Left colon (tissue), 2 donors: ENCODE data around the gene SYNE2. TPM values are rescaled to one million over a fixed set of nuclear protein-coding genes. Genes with fewer than 3 reads are reported as not detected.

Experiments
- ATAC-seq: fragments of 200-7000 bp; cut with Tn5 transposase; one replicate; pipeline ENCODE4 v1.9.1; 2020; ENCODE audit warnings: mild to moderate bottlenecking, moderate library complexity
- DNase-seq, 2 donors: peaks; one replicate each; pipeline ENCODE4 v3.0.0-alpha.2; 2020
- intact Hi-C, 2 donors: fragments of 100-400 bp; cut with DNase I in 1 of 2; cut with micrococcal nuclease in 1 of 2; formaldehyde crosslinking; loops; one replicate each; pipeline versions ENCODE4 v1.11.2 to v1.14.0; 2022; cut with DNase I, micrococcal nuclease
- total RNA-seq, 2 donors: library from RNA; stranded (reverse); fragmentation: NEBNext Ultra II Directional; extraction: Animal tissue kit (Norgen Biotek cat#: 25700); gene quantifications; one replicate each; pipeline ENCODE4 v1.2.1, GENCODE V29; 2021
- donor health status: DM: no; HTN: no; CAD: no.
- donor health status: DM: yes; HTN: yes; CAD: no.

The SYNE2 gene
- total RNA-seq, 2 donors from 2014 or later, result 137 to 189 TPM

DNA sequence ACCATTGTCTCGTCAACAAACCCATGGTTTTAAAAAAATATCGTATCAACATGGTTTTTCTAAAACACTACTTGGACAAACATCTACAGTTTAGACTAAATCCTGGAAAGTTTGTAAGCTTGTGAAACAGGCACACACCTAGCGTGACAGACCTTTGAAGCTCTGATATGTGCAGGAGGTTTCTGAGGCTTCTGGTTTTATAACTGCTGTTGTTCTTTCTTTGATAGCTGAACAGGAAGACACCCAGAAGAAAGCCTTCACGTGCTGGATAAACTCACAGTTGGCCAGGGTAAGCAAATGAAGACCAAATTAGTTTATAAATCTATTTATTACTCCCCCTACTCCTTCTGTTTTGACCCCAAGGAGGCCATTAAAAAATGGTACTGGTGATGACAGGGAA is 87.6 kb downstream of the SYNE2 start:
- ATAC-seq (peak; percentile 57), DNase-seq (no peak)
- intact Hi-C loops, result no loop called here

DNA sequence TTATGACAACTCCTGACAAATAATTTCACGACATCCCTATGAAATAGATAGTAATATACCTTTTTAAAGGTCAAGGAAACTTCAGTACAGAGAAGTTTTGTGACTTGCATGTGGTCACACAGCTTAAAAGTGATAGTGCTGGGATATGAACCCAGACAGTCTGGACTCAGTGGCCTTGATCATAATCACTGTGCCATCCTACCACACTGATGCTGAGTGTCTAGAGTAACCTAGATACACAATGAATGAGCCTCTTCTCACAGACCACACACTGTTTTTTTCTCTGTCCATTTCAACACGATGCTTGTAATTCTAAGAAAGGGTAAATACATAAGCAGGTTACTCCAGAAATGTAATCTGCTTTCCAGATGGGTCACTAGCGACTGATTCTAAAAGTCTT is 88.2 kb downstream of the SYNE2 start:
- intact Hi-C loops, result no loop called here
- no peak for ATAC-seq

DNA sequence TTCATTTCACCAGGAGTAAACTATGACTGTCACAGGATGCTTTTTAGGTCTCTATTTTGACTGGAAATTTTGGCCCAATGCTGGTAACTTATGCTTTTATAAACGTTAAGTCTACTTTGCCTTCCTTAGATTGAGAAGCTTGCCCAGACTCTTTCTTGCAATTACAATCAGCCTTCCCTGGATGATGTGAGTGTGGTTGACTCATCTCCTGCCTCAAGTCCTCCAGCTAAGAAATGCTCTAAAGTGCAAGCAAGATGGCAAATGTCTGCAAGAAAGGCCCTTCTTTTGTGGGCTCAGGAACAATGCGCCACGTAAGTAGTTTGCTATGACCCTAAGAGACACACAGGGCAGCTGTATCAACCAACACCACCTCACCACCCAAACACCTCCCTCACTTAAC is 96.9 kb downstream of the SYNE2 start:
- ATAC-seq (no peak), DNase-seq (no peak)
- intact Hi-C loops, result no loop called here

More for the DNA sequence above, 88.2 kb downstream of the SYNE2 start:
- no peak for DNase-seq

DNA sequence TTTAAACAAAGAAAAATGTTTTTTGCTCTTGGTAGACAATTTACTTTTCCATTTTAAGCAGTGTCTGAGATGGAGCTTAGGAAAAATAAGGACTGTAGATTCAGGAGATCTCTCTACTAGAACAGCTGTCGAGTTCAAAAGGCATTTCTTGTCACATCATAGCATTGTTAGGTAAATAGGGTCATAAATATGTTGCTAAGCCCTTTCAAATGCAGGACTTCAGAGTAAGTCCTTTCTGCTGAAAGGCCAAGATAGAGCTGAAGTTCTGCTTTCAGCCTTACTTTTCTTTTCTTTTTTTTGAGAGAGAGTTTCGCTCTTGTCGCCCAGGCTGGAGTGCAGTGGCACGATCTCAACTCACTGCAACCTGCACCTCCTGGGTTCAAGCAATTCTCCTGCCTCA is 98.2 kb downstream of the SYNE2 start:
- ATAC-seq, result peak; percentile 32
- no peak for DNase-seq
- intact Hi-C loops, result no loop called here

DNA sequence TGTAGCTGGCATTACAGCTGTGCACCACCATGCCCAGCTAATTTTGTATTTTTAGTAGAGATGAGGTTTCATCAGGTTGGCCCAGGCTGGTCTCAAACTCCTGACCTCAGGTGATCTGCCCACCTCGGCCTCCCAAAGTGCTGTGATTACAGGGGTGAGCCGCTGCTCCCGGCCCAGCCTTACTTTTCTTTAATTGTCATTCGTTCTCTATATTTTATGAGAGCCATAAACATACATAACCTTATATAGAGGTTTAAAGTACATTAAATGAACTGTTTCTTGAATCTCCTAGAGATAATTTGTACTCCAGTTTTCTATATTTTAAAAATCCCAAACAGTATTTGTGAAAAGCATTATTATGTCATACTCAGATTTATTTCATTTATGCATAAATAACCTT is 98.6 kb downstream of the SYNE2 start:
- ATAC-seq (peak; percentile 87), DNase-seq (peak; percentile 29 to 36)
- intact Hi-C loops, result no loop called here

DNA sequence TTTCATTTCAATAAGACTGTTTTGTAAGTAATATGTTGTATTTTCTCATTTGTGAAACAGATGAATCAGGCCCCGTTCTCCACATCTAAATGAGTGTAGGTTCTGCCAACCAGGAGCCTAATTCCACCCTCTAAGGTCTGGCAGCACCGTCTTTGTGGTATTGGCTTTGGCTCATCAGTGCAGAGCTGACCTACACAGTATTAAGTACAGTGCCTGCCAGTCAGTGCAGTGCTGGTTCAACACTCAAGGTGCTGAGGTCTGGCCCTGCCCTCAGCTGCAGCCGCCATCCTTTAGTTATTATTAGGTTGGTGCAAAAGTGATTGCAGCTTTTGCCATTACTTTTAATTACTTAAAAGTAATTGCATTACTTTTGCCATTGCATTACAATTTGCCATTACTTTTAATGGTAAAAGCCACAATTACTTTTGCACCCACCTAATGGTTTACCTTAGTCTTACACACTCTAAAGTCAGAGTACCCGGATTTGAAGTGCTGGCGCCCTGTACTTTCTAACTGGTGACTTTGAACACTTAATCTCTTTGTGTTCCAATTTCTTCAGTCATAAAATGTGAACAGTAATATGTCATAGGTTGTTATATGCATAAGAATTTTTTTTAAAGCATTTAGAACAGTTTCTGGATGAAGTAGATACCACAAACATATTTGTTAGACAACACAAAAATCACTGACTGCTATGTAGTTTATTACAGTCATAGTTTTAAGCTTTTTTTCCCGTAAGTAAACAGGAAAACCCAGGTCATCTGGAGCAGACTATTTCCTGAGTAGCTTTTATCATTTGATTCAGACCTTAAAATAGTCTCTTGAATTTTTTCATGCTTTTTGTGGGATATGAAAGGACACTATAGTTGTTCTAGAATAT is 99.5 kb downstream of the SYNE2 start:
- ATAC-seq (peak; percentile 63), DNase-seq (no peak)
- intact Hi-C loops, result no loop called here

DNA sequence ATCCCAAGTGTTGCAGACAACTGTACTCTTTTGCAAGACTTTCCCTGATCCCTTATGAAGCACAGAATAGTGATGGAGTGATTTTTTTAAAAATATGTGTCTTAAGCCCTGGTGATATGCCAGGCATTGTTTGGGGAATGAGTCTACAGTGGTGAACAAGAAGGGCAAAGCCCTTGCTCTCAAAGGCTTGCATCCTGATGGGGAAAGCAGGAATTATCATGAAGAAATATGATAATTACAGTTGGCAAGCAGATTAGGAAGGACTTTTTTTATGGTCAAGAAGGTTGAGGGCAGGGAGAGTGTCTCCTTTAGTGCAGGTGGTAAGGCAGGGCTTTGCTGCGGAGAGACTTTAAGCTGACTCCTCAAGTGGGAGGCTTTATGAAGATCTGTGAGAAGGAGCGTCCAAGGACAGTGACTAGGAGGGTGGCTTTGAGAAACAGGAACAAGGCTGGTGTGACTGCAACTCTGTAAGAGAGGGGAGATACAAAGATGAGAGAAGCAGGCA is 100.2 kb downstream of the SYNE2 start:
- ATAC-seq, result peak; percentile 63
- DNase-seq, result no peak
- intact Hi-C loops, result no loop called here

DNA sequence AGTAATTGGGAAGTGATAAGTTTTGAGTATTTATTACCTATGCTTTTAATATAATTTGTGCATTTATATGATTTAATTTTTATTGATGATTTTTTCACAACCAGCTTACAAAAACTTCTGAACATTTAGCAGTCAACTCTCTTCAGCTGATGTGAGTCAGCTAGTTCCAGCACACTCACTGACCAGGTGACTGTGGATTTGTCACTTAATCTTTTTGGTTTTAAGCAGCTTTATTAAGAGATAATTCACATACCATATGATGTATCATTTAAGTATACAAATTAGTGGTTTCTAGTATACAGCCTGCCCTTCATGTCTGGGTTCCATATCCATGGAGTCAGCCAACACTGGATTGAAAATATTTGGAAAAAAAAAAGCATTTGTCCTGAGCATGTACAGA is 103.5 kb downstream of the SYNE2 start:
- intact Hi-C loops, result no loop called here
- ATAC-seq, result no peak
- DNase-seq, result no peak

DNA sequence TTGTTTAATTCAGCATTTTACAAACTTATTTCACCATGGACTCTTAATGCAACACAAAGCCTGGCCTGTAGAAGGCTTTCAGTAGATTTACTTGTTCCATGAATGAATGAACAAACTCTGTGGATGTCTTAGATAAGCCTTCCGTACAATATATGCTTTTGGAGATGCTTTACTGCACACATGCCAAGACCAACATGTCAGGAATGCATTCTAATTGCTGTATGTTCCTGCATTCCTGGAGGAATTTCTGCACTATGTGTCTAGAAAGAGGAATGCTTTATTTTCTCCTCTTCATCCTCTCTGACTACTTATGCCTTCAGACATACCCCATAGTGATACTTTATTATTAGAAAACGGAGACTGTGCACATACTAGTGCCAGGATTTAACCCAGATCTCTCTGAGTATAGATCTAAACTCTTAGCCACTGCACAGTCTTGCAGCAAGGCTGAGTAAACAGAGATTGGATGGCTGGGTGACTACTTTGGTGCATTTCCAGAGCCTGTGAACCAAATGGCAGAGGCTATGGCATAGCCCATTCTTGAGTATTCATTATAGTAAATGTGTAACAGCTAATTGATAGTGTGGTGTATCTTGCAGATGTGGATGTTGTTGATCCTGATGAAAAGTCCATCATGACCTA is 108.2 kb downstream of the SYNE2 start:
- intact Hi-C loops, result no loop called here
- DNase-seq (no peak), ATAC-seq (no peak)

DNA sequence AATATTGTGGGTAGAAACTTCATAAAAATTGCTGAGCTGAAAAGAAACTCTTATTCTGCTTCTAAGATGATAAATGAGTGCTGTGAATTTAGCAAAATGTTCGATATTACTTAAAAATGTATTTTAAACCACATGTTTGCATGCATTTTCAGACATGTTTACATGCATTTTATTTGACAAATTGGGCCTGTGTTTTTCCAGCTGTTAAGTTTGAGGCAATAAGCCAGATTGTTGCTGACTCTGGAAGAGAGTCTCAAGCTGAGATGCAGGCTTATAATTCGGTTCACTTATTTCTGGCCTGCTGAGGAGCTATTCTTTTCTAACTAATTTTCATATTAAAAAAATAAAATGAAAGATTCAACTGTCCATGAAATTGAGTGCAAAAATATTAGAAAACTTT is 110.1 kb downstream of the SYNE2 start:
- intact Hi-C loops, result no loop called here

DNA sequence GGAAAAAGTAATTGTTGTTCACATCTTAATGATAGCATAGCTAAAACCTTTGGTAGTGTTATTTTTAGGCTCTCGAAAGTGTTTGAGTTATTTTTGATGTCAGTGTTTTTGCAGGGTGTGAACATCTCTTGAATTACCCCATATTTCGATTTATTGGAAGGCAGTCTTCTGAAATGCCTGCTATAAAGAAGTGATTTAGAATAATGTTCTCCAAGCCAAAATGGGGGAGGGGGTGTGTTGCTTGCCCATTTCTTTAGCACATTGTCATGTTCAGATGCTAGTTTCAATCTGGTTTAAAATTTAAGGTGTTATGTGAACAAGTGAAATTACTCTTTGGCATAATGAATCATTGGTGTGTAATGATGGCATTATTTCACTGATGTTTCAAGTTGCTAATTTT is 110.6 kb downstream of the SYNE2 start:
- intact Hi-C loops, result no loop called here
- ATAC-seq, result peak; percentile 71
- no peak for DNase-seq

More for the DNA sequence above, 110.1 kb downstream of the SYNE2 start:
- no peak for ATAC-seq
- DNase-seq, result no peak

DNA sequence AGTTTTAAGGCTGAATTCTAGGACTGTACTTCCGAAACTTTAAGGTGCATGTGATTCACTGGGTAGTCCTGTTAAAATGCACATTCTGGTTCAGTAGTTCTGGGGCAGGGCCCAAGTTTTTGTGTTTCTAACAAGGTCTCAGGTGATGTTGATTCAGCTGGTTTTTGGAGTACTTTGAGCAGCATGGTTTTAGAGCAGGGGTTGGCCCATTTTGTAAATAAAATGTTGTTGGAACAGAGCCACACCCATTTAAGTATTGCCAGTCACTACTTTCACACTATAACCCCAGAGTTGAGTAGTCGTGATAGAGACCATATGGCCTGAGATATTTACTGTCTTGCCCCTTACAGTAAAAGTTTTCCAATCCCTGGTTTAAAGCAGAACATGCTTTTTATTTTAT is 111.3 kb downstream of the SYNE2 start:
- no peak for DNase-seq
- ATAC-seq, result peak; percentile 78
- intact Hi-C loops, result no loop called here

DNA sequence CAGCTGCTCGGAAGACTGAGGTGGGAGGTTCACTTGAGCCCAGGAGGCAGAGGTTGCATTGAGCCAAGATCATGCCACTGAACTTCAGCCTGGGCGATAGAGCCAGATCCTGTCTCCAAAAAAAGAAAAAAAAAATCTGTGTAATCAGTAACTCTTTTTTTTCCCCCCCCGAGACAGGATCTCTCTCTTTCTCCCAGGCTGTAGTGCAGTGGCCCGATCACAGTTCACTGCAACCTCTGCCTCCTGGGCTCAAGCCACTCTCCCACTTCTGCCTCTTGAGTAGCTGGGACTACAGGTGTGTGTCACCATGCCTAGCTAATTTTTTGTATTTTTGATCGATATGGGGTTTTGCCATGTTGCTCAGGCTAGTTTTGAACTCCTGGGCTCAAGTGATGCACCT is 113.6 kb downstream of the SYNE2 start:
- ATAC-seq, result no peak
- intact Hi-C loops, result no loop called here
- DNase-seq, result no peak

DNA sequence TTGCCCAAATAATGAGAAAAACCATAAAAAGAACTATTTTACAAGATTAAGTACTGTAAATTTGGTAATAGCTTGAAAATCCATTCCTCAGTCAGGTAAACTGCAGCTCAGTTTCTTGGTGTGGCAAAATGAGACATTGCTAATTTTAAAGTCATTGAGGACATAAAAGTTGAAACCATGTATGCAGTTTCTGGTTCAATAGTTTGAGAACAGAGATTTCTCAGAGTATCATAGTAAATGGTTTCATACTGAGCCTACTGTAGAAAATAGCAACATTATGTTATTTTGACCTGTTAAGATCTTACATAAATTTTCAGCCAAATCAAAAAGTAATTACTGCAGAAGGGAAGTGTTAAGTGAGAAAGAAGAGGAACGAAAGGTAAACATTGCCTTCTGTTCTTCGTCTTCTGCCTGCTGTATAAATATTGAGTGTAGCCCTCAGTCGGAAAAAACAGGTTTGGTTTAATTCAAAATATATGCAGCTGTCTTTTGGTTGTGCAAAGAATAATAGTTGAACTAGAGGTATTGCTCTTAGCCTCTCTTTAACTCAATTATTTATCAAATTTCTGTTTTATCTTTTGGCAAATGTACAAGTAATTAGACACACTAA is 119.6 kb downstream of the SYNE2 start:
- no peak for DNase-seq
- ATAC-seq, result no peak
- intact Hi-C loops, result no loop called here

DNA sequence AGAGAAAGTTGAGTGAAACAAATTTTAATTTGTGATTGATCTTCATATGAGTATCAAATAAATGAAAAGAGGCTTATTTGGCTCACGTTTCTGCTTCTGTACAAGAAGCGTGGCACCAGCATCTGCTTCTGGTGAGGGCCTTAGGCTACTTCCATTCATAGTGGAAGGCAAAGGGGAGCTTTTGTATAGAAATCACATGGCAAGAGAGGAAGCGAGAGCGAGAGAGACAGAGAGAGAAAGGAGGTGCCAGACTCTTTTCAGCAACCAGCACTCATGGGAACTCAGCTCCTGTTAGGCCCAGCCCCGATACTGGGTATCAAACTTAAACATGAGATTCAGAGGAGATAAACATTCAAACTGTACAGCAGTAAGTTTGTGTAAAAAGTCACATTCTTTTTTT is 121.4 kb downstream of the SYNE2 start:
- ATAC-seq (no peak), DNase-seq (no peak)
- intact Hi-C loops, result no loop called here

DNA sequence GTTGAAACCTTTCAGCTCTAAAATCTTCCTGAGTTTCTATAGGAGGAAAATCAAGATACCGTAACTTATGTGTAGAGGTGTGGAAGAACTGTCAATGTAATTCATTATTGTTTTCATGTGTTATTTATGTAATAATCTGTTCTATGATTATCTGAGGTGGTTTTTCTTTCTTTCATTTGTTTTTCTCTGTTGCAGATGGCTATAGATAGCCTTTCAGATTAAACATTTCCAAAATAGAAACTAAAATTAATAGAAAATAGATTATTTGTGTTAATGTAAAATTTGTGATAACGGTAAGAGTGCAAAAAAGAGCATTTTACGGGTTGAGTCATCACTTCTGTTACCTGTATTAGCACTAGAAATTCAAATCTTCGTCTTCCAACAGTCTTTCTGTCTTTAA is 128.8 kb downstream of the SYNE2 start:
- DNase-seq (no peak), ATAC-seq (no peak)

DNA sequence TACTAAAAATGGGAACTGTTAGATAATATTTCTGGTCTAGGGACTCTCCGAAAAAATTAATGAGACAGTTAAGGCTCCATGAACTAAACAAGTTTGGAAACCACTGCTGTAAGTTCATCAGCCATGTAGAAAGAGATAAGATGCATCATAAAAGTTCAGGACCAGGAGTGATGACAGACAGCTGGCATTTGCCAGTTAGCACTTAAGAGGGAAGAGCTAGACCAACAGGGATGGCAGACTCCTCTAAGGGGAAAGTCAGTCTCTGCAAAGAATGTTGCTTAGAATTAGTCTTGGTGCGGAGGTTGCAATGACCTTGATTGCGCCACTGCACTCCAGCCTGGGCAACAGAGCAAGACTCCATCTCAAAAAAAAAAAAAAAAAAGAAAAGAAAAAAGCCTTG is 129.4 kb downstream of the SYNE2 start:
- intact Hi-C loops, result loop anchor here in 1 of 2 donors (10.0 kb wide), 1 partner anchor 157 kb away; no protein-coding TSS in a partner anchor
- DNase-seq (no peak), ATAC-seq (no peak)

More for the DNA sequence above, 128.8 kb downstream of the SYNE2 start:
- intact Hi-C loops, result loop anchor here in 1 of 2 donors (10.0 kb wide), 1 partner anchor 157 kb away; no protein-coding TSS in a partner anchor

DNA sequence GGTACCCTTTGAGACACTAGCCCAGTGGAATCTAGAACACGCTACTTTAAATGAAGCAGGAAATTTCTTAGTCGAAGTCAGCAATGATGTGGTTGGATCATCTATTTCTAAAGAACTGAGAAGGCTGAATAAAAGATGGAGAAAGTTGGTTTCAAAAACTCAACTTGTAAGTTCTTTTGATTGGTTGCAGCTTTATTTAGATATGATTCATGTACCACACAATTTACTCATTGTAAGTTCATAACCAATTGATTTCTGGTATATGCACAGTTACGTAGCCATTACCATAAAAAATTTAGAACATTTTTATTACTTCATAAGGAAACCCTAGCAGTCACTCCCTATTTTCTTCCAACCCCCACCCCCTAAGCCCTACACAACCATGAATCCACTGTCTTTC is 129.8 kb downstream of the SYNE2 start:
- intact Hi-C loops, result loop anchor here in 1 of 2 donors (10.0 kb wide), 1 partner anchor 158 kb away; no protein-coding TSS in a partner anchor
- DNase-seq (no peak), ATAC-seq (no peak)

DNA sequence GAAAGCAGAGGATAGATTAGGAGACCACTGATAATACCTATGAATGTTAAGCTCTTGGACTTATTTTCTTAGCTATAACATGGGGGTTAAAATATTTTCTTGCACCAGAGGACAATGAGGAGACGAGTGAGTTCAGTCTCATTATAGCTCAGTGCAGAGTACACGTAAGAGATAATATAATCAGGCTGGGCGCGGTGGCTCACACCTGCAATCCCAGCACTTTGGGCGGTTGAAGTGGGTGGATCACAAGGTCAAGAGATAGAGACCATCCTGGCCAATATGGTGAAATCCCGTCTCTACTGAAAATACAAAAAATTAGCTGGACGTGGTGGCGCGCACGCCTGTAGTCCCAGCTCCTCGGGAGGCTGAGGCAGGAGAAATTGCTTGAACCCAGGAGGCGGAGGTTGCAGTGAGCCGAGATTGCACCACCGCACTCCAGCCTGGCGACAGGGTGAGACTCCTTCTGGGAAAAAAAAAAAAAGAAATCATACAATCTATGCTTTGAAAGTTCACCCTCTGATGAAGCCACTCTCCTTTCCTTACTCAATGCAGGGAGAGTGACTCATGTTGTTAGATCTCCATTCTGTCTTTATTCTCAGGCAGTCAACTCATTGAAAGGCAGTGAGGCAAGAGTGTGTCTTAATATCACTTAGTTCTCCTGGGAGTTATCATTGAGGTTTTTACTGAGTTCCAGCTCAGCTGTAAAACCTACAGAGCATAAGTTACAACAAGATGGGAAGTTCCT is 134.2 kb downstream of the SYNE2 start:
- intact Hi-C loops, result loop anchor here in 1 of 2 donors (10.0 kb wide), 1 partner anchor 162 kb away; no protein-coding TSS in a partner anchor
- DNase-seq, result peak in 1 of 2 donors; percentile 30
- peak; percentile 90 for ATAC-seq
